Neuronal stem cell (in vitro differentiated cells): Measurements from ENCODE around the gene PFDN1.

Experiments
- DNase-seq: peaks from one replicate; pipeline ENCODE4 v3.0.0-alpha.2; 2013; ENCODE audit warnings: low spot score
- H2AFZ ChIP-seq: one replicate; pipeline ENCODE4 v1.6.1; 2013; ENCODE audit warnings: mild to moderate bottlenecking, low read length, inconsistent platforms
- H2AK5ac ChIP-seq: 2 replicates; pipeline ENCODE4 v1.6.1; 2013; ENCODE audit warnings: low read depth, mild to moderate bottlenecking, inconsistent platforms, low read length, moderate library complexity, mixed read lengths
- H2BK120ac ChIP-seq: 2 replicates; pipeline ENCODE4 v1.6.1; 2013; ENCODE audit warnings: low read depth, mild to moderate bottlenecking, inconsistent platforms, low read length, moderate library complexity, mixed read lengths
- H2BK12ac ChIP-seq: one replicate; pipeline ENCODE4 v1.6.1; 2013; ENCODE audit warnings: low read length, inconsistent platforms
- H2BK15ac ChIP-seq: 2 replicates; pipeline ENCODE4 v1.6.1; 2013; ENCODE audit warnings: mild to moderate bottlenecking, low read length, inconsistent platforms, mixed read lengths
- H2BK5ac ChIP-seq: one replicate; pipeline ENCODE4 v1.6.1; 2013; ENCODE audit warnings: inconsistent platforms, mild to moderate bottlenecking, low read length, moderate library complexity
- H3K14ac ChIP-seq: one replicate; pipeline ENCODE4 v1.6.1; 2013; ENCODE audit warnings: low read length, inconsistent platforms
- H3K18ac ChIP-seq: 2 replicates; pipeline ENCODE4 v1.6.1; 2013; ENCODE audit warnings: low read length, inconsistent platforms
- H3K23ac ChIP-seq: 2 replicates; pipeline ENCODE4 v1.6.1; 2013; ENCODE audit warnings: low read depth, mild to moderate bottlenecking, mixed read lengths, low read length, inconsistent platforms; ENCODE audit not compliant: poor library complexity
- H3K27ac ChIP-seq: replicated peaks from 3 replicates; pipeline ENCODE4 v1.5.1; 2013; ENCODE audit warnings: low read length, inconsistent platforms
- H3K27me3 ChIP-seq, 3 experiments: 2 replicates each; pipeline ENCODE4 v1.6.1; 2013; ENCODE audit warnings: low read length in 3 of 3, mild to moderate bottlenecking in 2 of 3, inconsistent platforms in 1 of 3, low read depth in 1 of 3, mixed read lengths in 1 of 3, moderate library complexity in 1 of 3; ENCODE audit not compliant: control insufficient read depth in 3 of 3, insufficient read depth in 3 of 3
- H3K36me3 ChIP-seq, 2 donors: replicated peaks in 1 of 2; 2 replicates each; pipeline ENCODE4 v1.6.1; 2013; ENCODE audit warnings: low read length in 2 of 2; ENCODE audit not compliant: control insufficient read depth in 2 of 2, insufficient read depth in 2 of 2
- H3K4ac ChIP-seq: 2 replicates; pipeline ENCODE4 v1.6.1; 2013; ENCODE audit warnings: inconsistent platforms, mild to moderate bottlenecking, low read length, moderate library complexity
- H3K4me1 ChIP-seq, 2 donors: 1 replicate in 1 of 2; 2 replicates in 1 of 2; pipeline ENCODE4 v1.6.1; 2013; ENCODE audit warnings: low read length in 2 of 2, low read depth in 1 of 2; ENCODE audit not compliant: control insufficient read depth in 2 of 2, insufficient read depth in 1 of 2
- H3K4me2 ChIP-seq: one replicate; pipeline ENCODE4 v1.6.1; 2013; ENCODE audit warnings: mild to moderate bottlenecking, low read length, inconsistent platforms; ENCODE audit not compliant: insufficient read depth, poor library complexity, severe bottlenecking
- H3K4me3 ChIP-seq, 2 donors: 2 replicates each; pipeline ENCODE4 v1.5.1; 2013; ENCODE audit warnings: low read length in 2 of 2, mild to moderate bottlenecking in 2 of 2, inconsistent platforms in 1 of 2, moderate library complexity in 1 of 2
- H3K79me1 ChIP-seq: one replicate; pipeline ENCODE4 v1.6.1; 2013; ENCODE audit warnings: low read depth, mild to moderate bottlenecking, inconsistent platforms, low read length, moderate library complexity
- H3K9ac ChIP-seq: one replicate; pipeline ENCODE4 v1.6.1; 2013; ENCODE audit warnings: mild to moderate bottlenecking, low read depth, low read length, inconsistent platforms; ENCODE audit not compliant: poor library complexity
- H3K9me3 ChIP-seq, 2 donors: replicated peaks in 1 of 2; 2 replicates each; pipeline versions ENCODE3 to v1.6.1; 2013; ENCODE audit warnings: low read length in 2 of 2, mild to moderate bottlenecking in 2 of 2, inconsistent platforms in 1 of 2, low read depth in 1 of 2, mixed read lengths in 1 of 2, moderate library complexity in 1 of 2; ENCODE audit not compliant: control insufficient read depth in 2 of 2, insufficient read depth in 1 of 2
- H4K8ac ChIP-seq: one replicate; pipeline ENCODE4 v1.6.1; 2013; ENCODE audit warnings: low read depth, mild to moderate bottlenecking, inconsistent platforms, low read length, moderate library complexity
- H4K91ac ChIP-seq: one replicate; pipeline ENCODE4 v1.6.1; 2013; ENCODE audit warnings: low read length, low read depth, mild to moderate bottlenecking, inconsistent platforms; ENCODE audit not compliant: poor library complexity
- WGBS, 2 donors: extraction: QIAGEN DNeasy Blood & Tissue Kit; methylation state at CpG; one replicate each; pipeline ENCODE4 v1.1.7; 2013; ENCODE audit warnings: missing lambda C conversion rate in 2 of 2, mixed read lengths in 1 of 2; ENCODE audit not compliant: insufficient read length in 2 of 2, insufficient replicate concordance in 1 of 2; ENCODE audit errors: extremely low coverage in 2 of 2; 5-methylcytosine and 5-hydroxymethylcytosine counted together

The PFDN1 gene

DNA sequence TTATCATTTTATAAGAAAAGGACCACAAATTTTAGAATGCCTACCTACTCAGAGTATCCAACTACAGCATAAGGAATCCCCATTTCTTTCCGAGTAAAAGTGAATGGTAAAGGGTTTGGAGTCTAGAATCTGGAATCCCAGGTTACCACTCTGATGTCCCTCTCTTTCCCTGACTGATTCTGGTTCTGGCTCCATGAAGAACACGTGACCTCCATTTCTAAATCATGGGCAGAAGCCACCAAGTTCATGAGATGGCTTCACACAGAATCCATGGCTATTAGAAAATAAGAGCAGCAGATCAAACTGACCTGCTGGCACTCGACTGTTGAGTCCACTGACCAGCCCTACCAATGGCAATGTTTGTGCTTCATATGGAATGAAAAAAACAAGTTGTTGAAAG is 40.7 kb downstream of the PFDN1 start:
- Histone ChIP-seq H3K4me2 (no peak overlapping the region), H3K4me1 (peaks cover 4 to 7% of the 10 kb centered on the region in 2 donors), H3K23ac (no peak overlapping the region), H2AK5ac (no peak overlapping the region), H2BK15ac (no peak overlapping the region), H3K9ac (no peak overlapping the region), H3K14ac (no peak overlapping the region), H2BK5ac (no peak overlapping the region), H3K4ac (no peak overlapping the region), H3K79me1 (peaks cover 4% of the 10 kb centered on the region), H2BK12ac (no peak overlapping the region), H3K9me3 (peaks cover 0 to 13% of the 10 kb centered on the region in 2 donors), H4K91ac (no peak overlapping the region), H2AFZ (no peak overlapping the region), H2BK120ac (no peak overlapping the region), H3K27ac (no peak overlapping the region), H3K36me3 (peaks cover 2 to 27% of the 10 kb centered on the region in 2 donors), H4K8ac (no peak overlapping the region), H3K4me3 (no peak overlapping the region), H3K27me3 (no peaks in the 10 kb centered on the region), H3K18ac (no peak overlapping the region)
- no peak for DNase-seq
- no CpG with 5 or more reads among the region's 3 CpGs for WGBS, 2 donors

DNA sequence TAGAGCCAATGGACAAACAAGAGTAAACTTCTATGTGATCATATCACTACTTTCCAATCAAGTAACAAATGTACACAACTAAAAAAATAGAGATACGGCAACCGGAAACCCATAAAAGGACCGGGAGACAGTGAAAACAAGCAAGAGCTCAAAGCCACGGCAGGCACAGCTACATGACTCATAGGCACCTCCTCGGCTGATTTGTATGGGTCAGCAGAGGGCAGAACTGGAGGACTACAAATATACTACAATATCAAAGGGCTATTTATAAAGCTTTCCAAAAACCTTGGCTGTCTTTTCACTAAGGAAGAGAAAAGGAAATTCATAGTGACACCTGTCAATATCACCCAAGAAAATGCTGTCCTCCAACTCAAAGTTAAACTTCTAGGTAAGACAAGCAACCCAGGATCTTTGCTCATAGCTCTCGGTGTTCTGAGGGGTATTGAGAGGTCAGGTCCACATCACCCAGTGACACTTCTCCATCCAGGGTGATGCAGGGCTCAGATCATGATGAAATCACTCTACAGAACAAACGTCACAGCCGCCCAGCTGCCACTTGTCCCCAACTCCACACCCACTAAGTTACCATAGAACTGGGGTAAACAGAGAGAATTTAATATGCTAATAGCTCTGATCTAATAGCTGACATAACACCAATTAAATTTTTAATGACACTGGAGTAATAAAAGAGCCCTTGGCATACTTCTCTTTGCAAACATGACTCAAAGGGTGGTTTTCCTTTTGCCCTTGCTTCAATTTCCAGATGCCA is 41.3 kb downstream of the PFDN1 start:
- no peak overlapping the region for H2BK15ac ChIP-seq
- no CpG with 5 or more reads among the region's 8 CpGs for WGBS, 2 donors
- H3K9ac ChIP-seq = no peak overlapping the region
- no peak overlapping the region for H3K27ac ChIP-seq
- H3K79me1 ChIP-seq = peaks cover 4% of the 10 kb centered on the region
- DNase-seq = no peak
- H3K9me3 ChIP-seq = peaks cover 0 to 13% of the 10 kb centered on the region in 2 donors
- H2AK5ac ChIP-seq = no peak overlapping the region
- H2BK12ac ChIP-seq = no peak overlapping the region
- peaks cover 2 to 27% of the 10 kb centered on the region in 2 donors for H3K36me3 ChIP-seq
- H3K4me3 ChIP-seq = no peak overlapping the region
- H3K4me1 ChIP-seq = peaks cover 2 to 4% of the 10 kb centered on the region in 2 donors
- H2BK120ac ChIP-seq = no peak overlapping the region
- no peak overlapping the region for H3K18ac ChIP-seq
- no peaks in the 10 kb centered on the region for H3K27me3 ChIP-seq
- H2BK5ac ChIP-seq = no peak overlapping the region
- H3K14ac ChIP-seq = no peak overlapping the region
- H2AFZ ChIP-seq = no peak overlapping the region
- no peak overlapping the region for H3K4me2 ChIP-seq
- no peak overlapping the region for H3K4ac ChIP-seq
- no peak overlapping the region for H4K8ac ChIP-seq
- no peak overlapping the region for H3K23ac ChIP-seq
- no peak overlapping the region for H4K91ac ChIP-seq

DNA sequence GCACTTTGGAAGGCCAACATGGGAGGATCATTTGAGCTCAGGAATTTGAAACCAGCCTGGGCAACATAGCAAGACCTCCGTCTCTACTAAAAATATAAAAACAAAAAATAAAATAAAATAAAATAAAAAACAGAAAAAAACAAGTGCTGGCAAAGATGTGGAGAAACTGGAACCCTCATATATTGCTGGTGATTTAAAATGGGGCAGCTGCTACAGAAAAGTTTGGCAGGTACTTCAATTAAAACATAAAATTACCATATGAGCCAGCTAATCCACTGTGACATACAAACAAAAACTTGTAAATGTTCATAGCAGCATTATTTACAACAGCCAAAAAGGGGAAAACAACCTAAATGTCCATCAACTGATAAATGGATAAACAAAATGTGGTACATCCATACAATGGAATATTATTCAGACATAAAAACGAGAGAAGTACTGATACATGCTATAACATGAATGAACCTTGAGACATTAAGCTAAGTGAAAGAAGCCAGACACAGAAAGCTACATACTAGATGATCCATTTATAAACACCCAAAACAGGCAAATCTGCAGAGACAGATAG is 42.7 kb downstream of the PFDN1 start:
- Histone ChIP-seq H2BK120ac (no peak overlapping the region), H2BK12ac (no peak overlapping the region), H2AK5ac (no peak overlapping the region), H3K79me1 (peaks cover 3% of the 10 kb centered on the region), H3K36me3 (peaks cover 2 to 27% of the 10 kb centered on the region in 2 donors), H3K4me3 (no peak overlapping the region), H2BK5ac (no peak overlapping the region), H3K9me3 (peaks cover 0 to 13% of the 10 kb centered on the region in 2 donors), H3K27ac (no peak overlapping the region), H3K9ac (no peak overlapping the region), H3K23ac (no peak overlapping the region), H3K14ac (no peak overlapping the region), H2BK15ac (no peak overlapping the region), H3K18ac (no peak overlapping the region), H3K4me2 (no peak overlapping the region), H3K4me1 (peaks cover 0 to 4% of the 10 kb centered on the region in 2 donors), H4K91ac (no peak overlapping the region), H3K4ac (no peak overlapping the region), H2AFZ (no peak overlapping the region), H3K27me3 (no peaks in the 10 kb centered on the region), H4K8ac (no peak overlapping the region)
- DNase-seq = no peak
- WGBS, 2 donors = no CpG with 5 or more reads among the region's 2 CpGs

DNA sequence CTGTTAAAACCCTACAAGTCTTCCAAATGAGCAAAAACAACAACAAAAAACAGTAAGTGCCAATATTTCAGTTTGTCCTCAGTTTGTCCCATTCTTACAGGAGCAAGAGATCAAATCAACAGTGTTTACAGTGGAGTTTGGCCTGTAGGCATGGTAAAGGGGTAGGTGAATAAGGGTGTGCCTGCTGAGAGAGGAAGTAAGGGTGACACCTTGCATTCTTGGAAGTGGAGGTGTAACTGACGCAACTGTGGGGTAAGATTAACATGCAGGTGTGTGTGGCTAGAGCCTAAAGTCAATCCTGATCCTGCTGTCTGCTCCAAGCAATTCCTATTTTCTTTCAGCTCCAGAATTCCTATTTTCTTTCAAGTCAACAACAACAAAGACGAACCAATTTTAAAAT is 43.4 kb downstream of the PFDN1 start:
- H3K4ac ChIP-seq = no peak overlapping the region
- no peak overlapping the region for H2BK5ac ChIP-seq
- no CpG with 5 or more reads among the region's 2 CpGs for WGBS, 2 donors
- H3K4me1 ChIP-seq = peaks cover 0 to 4% of the 10 kb centered on the region in 2 donors
- H3K4me3 ChIP-seq = no peak overlapping the region
- H3K36me3 ChIP-seq = peaks cover 3 to 31% of the 10 kb centered on the region in 2 donors
- H2AK5ac ChIP-seq = no peak overlapping the region
- H3K9ac ChIP-seq = no peak overlapping the region
- H3K79me1 ChIP-seq = no peaks in the 10 kb centered on the region
- no peak for DNase-seq
- H2AFZ ChIP-seq = no peak overlapping the region
- no peak overlapping the region for H2BK120ac ChIP-seq
- no peak overlapping the region for H3K23ac ChIP-seq
- H3K27ac ChIP-seq = no peak overlapping the region
- H3K14ac ChIP-seq = no peak overlapping the region
- no peak overlapping the region for H3K4me2 ChIP-seq
- H2BK12ac ChIP-seq = no peak overlapping the region
- H3K9me3 ChIP-seq = peaks cover 0 to 13% of the 10 kb centered on the region in 2 donors
- no peak overlapping the region for H3K18ac ChIP-seq
- H4K8ac ChIP-seq = no peak overlapping the region
- no peaks in the 10 kb centered on the region for H3K27me3 ChIP-seq
- H2BK15ac ChIP-seq = no peak overlapping the region
- no peak overlapping the region for H4K91ac ChIP-seq
